MM.1S (cell line): ENCODE data around the gene SLC24A4.

ENCODE experiments used
- CTCF ChIP-seq: fragments of 300-600 bp; sonication (generic); IDR thresholded peaks from 2 replicates; pipeline ENCODE4 v1.5.1; 2016; ENCODE audit warnings: antibody characterized with exemption, low read length, mixed read lengths
- EZH2phosphoT487 ChIP-seq: fragments of 300-600 bp; sonication (generic); IDR thresholded peaks from 2 replicates; pipeline ENCODE4 v1.6.1; 2018; ENCODE audit warnings: antibody characterized with exemption, low read length

GRCh38 chr14:92471919-92472318 lies 149.0 kb downstream of the SLC24A4 start:
- TF ChIP-seq EZH2phosphoT487: no peak
- no peak for TF ChIP-seq CTCF
